K562 (cell line): ENCODE measurements around the gene HEMK1. TPM values are rescaled to one million over a fixed set of nuclear protein-coding genes. Genes with fewer than 3 reads are reported as not detected.

Experiments
- ASH1L ChIP-seq: fragments of 450-650 bp; IDR thresholded peaks from 2 replicates; pipeline ENCODE4 v1.6.1; 2018; ENCODE audit warnings: borderline replicate concordance, mild to moderate bottlenecking, low read depth; ENCODE audit not compliant: partially characterized antibody
- ESRRA ChIP-seq: fragments of 450-650 bp; IDR thresholded peaks from 2 replicates; pipeline ENCODE4 v1.6.1; 2014; ENCODE audit warnings: low read depth, mild to moderate bottlenecking, moderate library complexity, borderline replicate concordance
- HNRNPL ChIP-seq: fragments of 200-400 bp; formaldehyde crosslinking; IDR thresholded peaks from 2 replicates; pipeline ENCODE4 v1.6.1; 2017; ENCODE audit warnings: low read depth, mild to moderate bottlenecking, low read length
- JUN ChIP-seq, 2 experiments: sonication (generic) in 1 of 2; formaldehyde crosslinking in 1 of 2; IDR thresholded peaks; 2 replicates each; pipeline versions ENCODE4 v1.6.1 to v1.8.0; 2012 to 2022; ENCODE audit warnings: borderline replicate concordance in 2 of 2, mild to moderate bottlenecking in 2 of 2, improper control_type of control experiment in 1 of 2, low read depth in 1 of 2, low read length in 1 of 2, missing genetic modification reagents in 1 of 2
- MYBL2 ChIP-seq, 2 experiments: fragments of 450-650 bp in 1 of 2; sonication (generic) in 1 of 2; formaldehyde crosslinking in 1 of 2; IDR thresholded peaks; 2 replicates each; pipeline versions ENCODE4 v1.6.1 to v1.8.1; 2017 to 2022; ENCODE audit warnings: borderline replicate concordance in 1 of 2, inconsistent platforms in 1 of 2, low read depth in 1 of 2, mild to moderate bottlenecking in 1 of 2, missing genetic modification reagents in 1 of 2, moderate library complexity in 1 of 2
- MYC ChIP-seq, 2 experiments: fragments of 250-450 bp in 1 of 2; sonication (Bioruptor Pico) in 1 of 2; IDR thresholded peaks; 2 replicates each; pipeline versions ENCODE4 v1.5.1 to v1.6.1; 2012 to 2021; ENCODE audit warnings: low read depth in 2 of 2, borderline replicate concordance in 1 of 2, improper control_type of control experiment in 1 of 2, low read length in 1 of 2, mild to moderate bottlenecking in 1 of 2, moderate library complexity in 1 of 2
- PCBP1 ChIP-seq: fragments of 200-400 bp; formaldehyde crosslinking; IDR thresholded peaks from 2 replicates; pipeline ENCODE4 v1.6.1; 2018; ENCODE audit warnings: mild to moderate bottlenecking, low read depth, low read length; ENCODE audit not compliant: poor library complexity, severe bottlenecking
- POLR2G ChIP-seq: fragments of 200-400 bp; formaldehyde crosslinking; IDR thresholded peaks from 2 replicates; pipeline ENCODE4 v1.6.1; 2017; ENCODE audit warnings: low read depth, mild to moderate bottlenecking, antibody characterized with exemption, low read length, moderate library complexity
- SIN3B ChIP-seq: fragments of 450-650 bp; IDR thresholded peaks from 2 replicates; pipeline ENCODE4 v1.6.1; 2017; ENCODE audit warnings: low read depth, mild to moderate bottlenecking, moderate library complexity
- SLC30A9 ChIP-seq: fragments of 250-450 bp; sonication (Bioruptor Pico); IDR thresholded peaks from 2 replicates; pipeline ENCODE4 v1.8.0; 2022; ENCODE audit warnings: mild to moderate bottlenecking, moderate library complexity
- SRSF3 ChIP-seq: fragments of 200-400 bp; formaldehyde crosslinking; IDR thresholded peaks from 2 replicates; pipeline ENCODE4 v1.6.1; 2016; ENCODE audit warnings: mild to moderate bottlenecking, low read length, moderate library complexity; ENCODE audit not compliant: insufficient read depth
- TEAD2 ChIP-seq: fragments of 450-650 bp; IDR thresholded peaks from 2 replicates; pipeline ENCODE4 v1.6.1; 2016; ENCODE audit warnings: missing genetic modification characterization, control low read depth, missing compliant biosample characterization
- ZNF551 ChIP-seq: fragments of 250-450 bp; sonication (Bioruptor Pico); IDR thresholded peaks from 2 replicates; pipeline ENCODE4 v1.5.0; 2021; ENCODE audit warnings: mild to moderate bottlenecking, moderate library complexity
- ZNF77 ChIP-seq: fragments of 250-450 bp; sonication (Bioruptor Pico); IDR thresholded peaks from 2 replicates; pipeline ENCODE4 v1.5.0; 2020
- polyA plus RNA-seq, 8 experiments: library from polyadenylated mRNA; depleted of rRNA in 4 of 8; stranded (reverse) in 5 of 8; unstranded in 3 of 8; fragments of >200 nt; fragmentation: Nextera tagmentation in 2 of 8; fragmentation: Illumina TruSeq in 1 of 8; extraction: Ambion mirVana in 2 of 8; extraction: Trizol in 1 of 8; gene quantifications; 2 replicates each; pipeline versions ENCODE4 v1.2.1 to v1.2.3, GENCODE V29; 2011 to 2014; ENCODE audit warnings: inconsistent platforms in 1 of 8, missing spikeins in 1 of 8
- total RNA-seq, 7 experiments: library from RNA; depleted of rRNA in 6 of 7; stranded (reverse); fragments of >200 nt in 6 of 7; fragmentation: Illumina TruSeq in 2 of 7; extraction: Trizol in 2 of 7; gene quantifications; 2 replicates each; pipeline versions ENCODE4 v1.2.1 to v1.2.3, GENCODE V29; 2011 to 2021; ENCODE audit warnings: low replicate concordance in 1 of 7
- TF ChIP-seq, protein P1 (sequence below): fragments of 250-450 bp; sonication (Bioruptor Pico); IDR thresholded peaks from 2 replicates; pipeline ENCODE4 v1.4.0; 2020; ENCODE audit warnings: mild to moderate bottlenecking, moderate library complexity
- TF ChIP-seq, protein P2 (sequence below): fragments of 450-650 bp; IDR thresholded peaks from 2 replicates; pipeline ENCODE4 v1.6.1; 2018; ENCODE audit warnings: mild to moderate bottlenecking, low read depth; ENCODE audit not compliant: partially characterized antibody
- TF ChIP-seq, protein P3 (sequence below): fragments of 450-650 bp; formaldehyde crosslinking; IDR thresholded peaks from 2 replicates; pipeline ENCODE4 v1.4.0; 2022; ENCODE audit warnings: mild to moderate bottlenecking, moderate library complexity
- TF ChIP-seq, protein P4 (sequence below): fragments of 450-650 bp; IDR thresholded peaks from 2 replicates; pipeline ENCODE4 v1.6.1; 2018; ENCODE audit not compliant: partially characterized antibody

HEMK1 gene
- total and polyA plus RNA-seq, 9 of the 15 experiments (the other 6 are each of a cell fraction or from before 2014, with no cell fraction given): 2.0 to 16.8 (median 11.4) TPM

DNA sequence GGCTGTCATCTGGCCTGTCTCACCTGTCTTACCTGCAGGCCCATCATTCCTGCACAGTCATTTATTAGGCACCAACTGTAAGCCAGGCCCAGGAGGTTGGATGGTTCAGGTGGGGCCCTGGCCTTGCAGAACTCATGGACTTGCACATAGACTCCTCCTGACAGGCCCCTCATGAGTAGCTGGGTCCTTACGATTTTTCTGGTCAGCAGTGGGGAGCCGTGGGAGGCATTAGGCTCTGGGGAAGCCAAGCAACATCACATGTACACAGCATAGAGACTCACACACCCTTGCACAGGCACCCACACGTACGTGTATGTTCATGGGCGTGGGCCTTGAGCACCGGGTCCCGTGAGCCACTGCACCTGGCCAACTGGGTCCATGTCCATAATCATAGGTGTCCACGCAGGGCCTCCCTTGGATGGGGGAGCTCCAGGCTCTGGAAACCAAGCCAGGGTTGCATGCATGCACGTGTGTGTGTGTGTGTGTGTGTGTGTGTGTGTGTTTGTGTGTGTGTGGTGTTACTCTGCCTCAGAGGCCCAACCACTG is 21.9 kb downstream of the HEMK1 start (continued):
- TF ChIP-seq, protein P1, sequence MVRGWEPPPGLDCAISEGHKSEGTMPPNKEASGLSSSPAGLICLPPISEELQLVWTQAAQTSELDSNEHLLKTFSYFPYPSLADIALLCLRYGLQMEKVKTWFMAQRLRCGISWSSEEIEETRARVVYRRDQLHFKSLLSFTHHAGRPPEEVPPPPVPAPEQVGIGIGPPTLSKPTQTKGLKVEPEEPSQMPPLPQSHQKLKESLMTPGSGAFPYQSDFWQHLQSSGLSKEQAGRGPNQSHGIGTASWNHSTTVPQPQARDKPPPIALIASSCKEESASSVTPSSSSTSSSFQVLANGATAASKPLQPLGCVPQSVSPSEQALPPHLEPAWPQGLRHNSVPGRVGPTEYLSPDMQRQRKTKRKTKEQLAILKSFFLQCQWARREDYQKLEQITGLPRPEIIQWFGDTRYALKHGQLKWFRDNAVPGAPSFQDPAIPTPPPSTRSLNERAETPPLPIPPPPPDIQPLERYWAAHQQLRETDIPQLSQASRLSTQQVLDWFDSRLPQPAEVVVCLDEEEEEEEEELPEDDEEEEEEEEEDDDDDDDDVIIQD (CRISPR knock-in tag): no peak
- TF ChIP-seq ZNF77 (CRISPR knock-in tag): no peak
- TF ChIP-seq, protein P2, sequence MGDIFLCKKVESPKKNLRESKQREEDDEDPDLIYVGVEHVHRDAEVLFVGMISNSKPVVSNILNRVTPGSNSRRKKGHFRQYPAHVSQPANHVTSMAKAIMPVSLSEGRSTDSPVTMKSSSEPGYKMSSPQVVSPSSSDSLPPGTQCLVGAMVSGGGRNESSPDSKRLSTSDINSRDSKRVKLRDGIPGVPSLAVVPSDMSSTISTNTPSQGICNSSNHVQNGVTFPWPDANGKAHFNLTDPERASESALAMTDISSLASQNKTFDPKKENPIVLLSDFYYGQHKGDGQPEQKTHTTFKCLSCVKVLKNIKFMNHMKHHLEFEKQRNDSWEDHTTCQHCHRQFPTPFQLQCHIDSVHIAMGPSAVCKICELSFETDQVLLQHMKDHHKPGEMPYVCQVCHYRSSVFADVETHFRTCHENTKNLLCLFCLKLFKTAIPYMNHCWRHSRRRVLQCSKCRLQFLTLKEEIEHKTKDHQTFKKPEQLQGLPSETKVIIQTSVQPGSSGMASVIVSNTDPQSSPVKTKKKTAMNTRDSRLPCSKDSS: no peak
- no peak for TF ChIP-seq TEAD2 (tag)
- TF ChIP-seq ZNF551: no peak
- no peak for TF ChIP-seq SIN3B
- TF ChIP-seq MYC (IDR thresholded peaks at IDR 0.05; ENCODE audit: low read depth, low read length): no peak
- TF ChIP-seq MYC (CRISPR knock-in tag; IDR thresholded peaks at IDR 0.05; ENCODE audit: borderline replicate concordance, low read depth): no peak
- no peak for TF ChIP-seq MYBL2 (IDR thresholded peaks at IDR 0.05; ENCODE audit: low read depth)
- TF ChIP-seq MYBL2 (CRISPR knock-in tag; IDR thresholded peaks at IDR 0.05; ENCODE audit: borderline replicate concordance): no peak
- TF ChIP-seq SRSF3: no peak
- TF ChIP-seq ASH1L: no peak
- TF ChIP-seq, protein P3, sequence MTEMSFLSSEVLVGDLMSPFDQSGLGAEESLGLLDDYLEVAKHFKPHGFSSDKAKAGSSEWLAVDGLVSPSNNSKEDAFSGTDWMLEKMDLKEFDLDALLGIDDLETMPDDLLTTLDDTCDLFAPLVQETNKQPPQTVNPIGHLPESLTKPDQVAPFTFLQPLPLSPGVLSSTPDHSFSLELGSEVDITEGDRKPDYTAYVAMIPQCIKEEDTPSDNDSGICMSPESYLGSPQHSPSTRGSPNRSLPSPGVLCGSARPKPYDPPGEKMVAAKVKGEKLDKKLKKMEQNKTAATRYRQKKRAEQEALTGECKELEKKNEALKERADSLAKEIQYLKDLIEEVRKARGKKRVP (CRISPR knock-in tag): no peak
- TF ChIP-seq SLC30A9 (CRISPR knock-in tag): no peak
- no peak for TF ChIP-seq HNRNPL
- TF ChIP-seq, protein P4, sequence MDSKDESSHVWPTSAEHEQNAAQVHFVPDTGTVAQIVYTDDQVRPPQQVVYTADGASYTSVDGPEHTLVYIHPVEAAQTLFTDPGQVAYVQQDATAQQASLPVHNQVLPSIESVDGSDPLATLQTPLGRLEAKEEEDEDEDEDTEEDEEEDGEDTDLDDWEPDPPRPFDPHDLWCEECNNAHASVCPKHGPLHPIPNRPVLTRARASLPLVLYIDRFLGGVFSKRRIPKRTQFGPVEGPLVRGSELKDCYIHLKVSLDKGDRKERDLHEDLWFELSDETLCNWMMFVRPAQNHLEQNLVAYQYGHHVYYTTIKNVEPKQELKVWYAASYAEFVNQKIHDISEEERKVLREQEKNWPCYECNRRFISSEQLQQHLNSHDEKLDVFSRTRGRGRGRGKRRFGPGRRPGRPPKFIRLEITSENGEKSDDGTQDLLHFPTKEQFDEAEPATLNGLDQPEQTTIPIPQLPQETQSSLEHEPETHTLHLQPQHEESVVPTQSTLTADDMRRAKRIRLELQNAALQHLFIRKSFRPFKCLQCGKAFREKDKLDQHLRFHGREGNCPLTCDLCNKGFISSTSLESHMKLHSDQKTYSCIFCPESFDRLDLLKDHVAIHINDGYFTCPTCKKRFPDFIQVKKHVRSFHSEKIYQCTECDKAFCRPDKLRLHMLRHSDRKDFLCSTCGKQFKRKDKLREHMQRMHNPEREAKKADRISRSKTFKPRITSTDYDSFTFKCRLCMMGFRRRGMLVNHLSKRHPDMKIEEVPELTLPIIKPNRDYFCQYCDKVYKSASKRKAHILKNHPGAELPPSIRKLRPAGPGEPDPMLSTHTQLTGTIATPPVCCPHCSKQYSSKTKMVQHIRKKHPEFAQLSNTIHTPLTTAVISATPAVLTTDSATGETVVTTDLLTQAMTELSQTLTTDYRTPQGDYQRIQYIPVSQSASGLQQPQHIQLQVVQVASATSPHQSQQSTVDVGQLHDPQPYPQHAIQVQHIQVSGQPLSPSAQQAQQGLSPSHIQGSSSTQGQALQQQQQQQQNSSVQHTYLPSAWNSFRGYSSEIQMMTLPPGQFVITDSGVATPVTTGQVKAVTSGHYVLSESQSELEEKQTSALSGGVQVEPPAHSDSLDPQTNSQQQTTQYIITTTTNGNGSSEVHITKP: no peak
- peak; percentile 47; the same call in 1 of the 2 replicates for TF ChIP-seq POLR2G
- TF ChIP-seq JUN (IDR thresholded peaks at IDR 0.05; ENCODE audit: borderline replicate concordance, low read depth, low read length): no peak
- TF ChIP-seq JUN (CRISPR knock-in tag; IDR thresholded peaks at IDR 0.05; ENCODE audit: borderline replicate concordance): no peak
- TF ChIP-seq ESRRA: peak; percentile 12
- no peak for TF ChIP-seq PCBP1
